ENCODE measurements around the gene IFNA13.

IFNA13 gene

DNA sequence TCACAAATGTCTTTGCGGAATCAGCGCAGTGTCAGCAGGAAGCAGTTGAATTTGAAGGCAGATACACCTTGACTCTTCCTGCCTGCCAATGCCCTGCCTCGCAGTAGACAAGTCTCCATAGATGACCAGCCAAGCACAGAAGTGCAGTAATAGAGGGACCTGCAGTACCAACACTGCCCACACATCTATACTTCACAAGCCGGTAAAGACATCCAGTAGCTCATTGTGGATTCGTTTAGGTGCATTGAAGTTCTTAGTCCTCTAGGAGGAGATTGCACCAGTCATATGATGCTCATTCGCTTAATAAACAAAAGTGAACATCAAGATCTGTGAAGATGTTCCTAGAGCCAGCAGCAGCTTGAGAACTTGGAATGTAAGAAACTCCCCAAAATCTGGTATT lies 24.4 kb upstream of the IFNA13 start:
- no peaks in the 10 kb centered on the region for H3K27me3 ChIP-seq (ENCODE audit: insufficient read depth, low read length, poor library complexity, severe bottlenecking)
- H3F3A ChIP-seq (ENCODE audit: low read depth), result no peaks in the 10 kb centered on the region
- no peak overlapping the region for H3K4me3 ChIP-seq (ENCODE audit: low read length, poor library complexity, severe bottlenecking)
- no peaks in the 10 kb centered on the region for H3K36me3 ChIP-seq (ENCODE audit: insufficient read depth, low read length)
- H4K20me1 ChIP-seq (ENCODE audit: insufficient read depth, low read length, poor library complexity, severe bottlenecking), result no peaks in the 10 kb centered on the region
- H2AFZ ChIP-seq (ENCODE audit: low read length), result no peak overlapping the region
- H3K9me3 ChIP-seq (ENCODE audit: insufficient read depth, low read depth, low read length), result no peaks in the 10 kb centered on the region
- no peak overlapping the region for H3K9ac ChIP-seq (ENCODE audit: low read depth, low read length, poor library complexity, severe bottlenecking)
- no peaks in the 10 kb centered on the region for H3K4me1 ChIP-seq (ENCODE audit: insufficient read depth, low read length, poor library complexity, severe bottlenecking)
- H3K4me2 ChIP-seq (ENCODE audit: low read depth, low read length, poor library complexity, severe bottlenecking), result no peak overlapping the region
- H3K9me2 ChIP-seq (replicated peaks; ENCODE audit: low read depth, low read length), result no peaks in the 10 kb centered on the region
- no peaks in the 10 kb centered on the region for H3K79me2 ChIP-seq (ENCODE audit: insufficient read depth, low read length)
- TF ChIP-seq EZH2phosphoT487 (IDR thresholded peaks at IDR 0.05; ENCODE audit: borderline replicate concordance), result no peak
- TF ChIP-seq, protein P1, sequence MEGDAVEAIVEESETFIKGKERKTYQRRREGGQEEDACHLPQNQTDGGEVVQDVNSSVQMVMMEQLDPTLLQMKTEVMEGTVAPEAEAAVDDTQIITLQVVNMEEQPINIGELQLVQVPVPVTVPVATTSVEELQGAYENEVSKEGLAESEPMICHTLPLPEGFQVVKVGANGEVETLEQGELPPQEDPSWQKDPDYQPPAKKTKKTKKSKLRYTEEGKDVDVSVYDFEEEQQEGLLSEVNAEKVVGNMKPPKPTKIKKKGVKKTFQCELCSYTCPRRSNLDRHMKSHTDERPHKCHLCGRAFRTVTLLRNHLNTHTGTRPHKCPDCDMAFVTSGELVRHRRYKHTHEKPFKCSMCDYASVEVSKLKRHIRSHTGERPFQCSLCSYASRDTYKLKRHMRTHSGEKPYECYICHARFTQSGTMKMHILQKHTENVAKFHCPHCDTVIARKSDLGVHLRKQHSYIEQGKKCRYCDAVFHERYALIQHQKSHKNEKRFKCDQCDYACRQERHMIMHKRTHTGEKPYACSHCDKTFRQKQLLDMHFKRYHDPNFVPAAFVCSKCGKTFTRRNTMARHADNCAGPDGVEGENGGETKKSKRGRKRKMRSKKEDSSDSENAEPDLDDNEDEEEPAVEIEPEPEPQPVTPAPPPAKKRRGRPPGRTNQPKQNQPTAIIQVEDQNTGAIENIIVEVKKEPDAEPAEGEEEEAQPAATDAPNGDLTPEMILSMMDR (conservative IDR thresholded peaks at IDR 0.05; ENCODE audit: low read length), result peak; percentile 40

- H3K9ac ChIP-seq (ENCODE audit: low read depth, low read length, poor library complexity, severe bottlenecking), result no peak within 1 kb of the TSS
- no peaks in the 10 kb centered on the region for H3K36me3 ChIP-seq (ENCODE audit: insufficient read depth, low read length)
- H3K9me3 ChIP-seq (ENCODE audit: insufficient read depth, low read depth, low read length), result no peaks in the 10 kb centered on the region
- peak within 1 kb of the TSS; percentile 43; the same call in 1 of the 2 replicates for H2AFZ ChIP-seq (ENCODE audit: low read length)
- H3K4me2 ChIP-seq (ENCODE audit: low read depth, low read length, poor library complexity, severe bottlenecking), result no peak within 1 kb of the TSS
- no peaks in the 10 kb centered on the region for H3K9me2 ChIP-seq (replicated peaks; ENCODE audit: low read depth, low read length)
- TF ChIP-seq, protein P1 (conservative IDR thresholded peaks at IDR 0.05; ENCODE audit: low read length), result no peak
- TF ChIP-seq EZH2phosphoT487 (IDR thresholded peaks at IDR 0.05; ENCODE audit: borderline replicate concordance), result no peak
- H3K79me2 ChIP-seq (ENCODE audit: insufficient read depth, low read length), result no peaks in the 10 kb centered on the region
- peaks cover 4% of the 10 kb centered on the region for H3K4me1 ChIP-seq (ENCODE audit: insufficient read depth, low read length, poor library complexity, severe bottlenecking)
- H4K20me1 ChIP-seq (ENCODE audit: insufficient read depth, low read length, poor library complexity, severe bottlenecking), result no peaks in the 10 kb centered on the region
- H3F3A ChIP-seq (ENCODE audit: low read depth), result no peaks in the 10 kb centered on the region
- no peak within 1 kb of the TSS for H3K4me3 ChIP-seq (ENCODE audit: low read length, poor library complexity, severe bottlenecking)
- H3K27me3 ChIP-seq (ENCODE audit: insufficient read depth, low read length, poor library complexity, severe bottlenecking), result no peaks in the 10 kb centered on the region
These were observed 17.3 kb upstream of the IFNA13 start, which contains the start of gene IFNA2 for GRCh38 chr9:21385131-21385670. Gene IFNA2, minus strand, starts transcription at chr9:21385398. Its CDS starts 69 bp downstream, at chr9:21385329.

- TF ChIP-seq EZH2phosphoT487 (IDR thresholded peaks at IDR 0.05; ENCODE audit: borderline replicate concordance), result no peak
- TF ChIP-seq, protein P1 (conservative IDR thresholded peaks at IDR 0.05; ENCODE audit: low read length), result no peak
These were observed 15.8 kb upstream of the IFNA13 start for GRCh38 chr9:21383627-21384026.

More at GRCh38 chr9:21383627-21384026, 15.8 kb upstream of the IFNA13 start:
- H3K79me2 ChIP-seq (ENCODE audit: insufficient read depth, low read length), result no peaks in the 10 kb centered on the region
- H2AFZ ChIP-seq (ENCODE audit: low read length), result no peak overlapping the region
- no peak overlapping the region for H3K9ac ChIP-seq (ENCODE audit: low read depth, low read length, poor library complexity, severe bottlenecking)
- no peak overlapping the region for H3K4me2 ChIP-seq (ENCODE audit: low read depth, low read length, poor library complexity, severe bottlenecking)
- no peaks in the 10 kb centered on the region for H3K9me2 ChIP-seq (replicated peaks; ENCODE audit: low read depth, low read length)
- peaks cover 4% of the 10 kb centered on the region for H3K4me1 ChIP-seq (ENCODE audit: insufficient read depth, low read length, poor library complexity, severe bottlenecking)
- H4K20me1 ChIP-seq (ENCODE audit: insufficient read depth, low read length, poor library complexity, severe bottlenecking), result no peaks in the 10 kb centered on the region
- H3K9me3 ChIP-seq (ENCODE audit: insufficient read depth, low read depth, low read length), result no peaks in the 10 kb centered on the region
- no peaks in the 10 kb centered on the region for H3F3A ChIP-seq (ENCODE audit: low read depth)
- no peaks in the 10 kb centered on the region for H3K36me3 ChIP-seq (ENCODE audit: insufficient read depth, low read length)
- H3K27me3 ChIP-seq (ENCODE audit: insufficient read depth, low read length, poor library complexity, severe bottlenecking), result no peaks in the 10 kb centered on the region
- H3K4me3 ChIP-seq (ENCODE audit: low read length, poor library complexity, severe bottlenecking), result no peak overlapping the region
